HUES64 (cell line): ENCODE measurements around the gene NXPE3.
A peak's percentile ranks its signal among the peaks of the same experiment; 100 is the strongest.

Experiments
- H3K27ac ChIP-seq: 2 replicates; pipeline ENCODE4 v1.7.0; 2013; ENCODE audit warnings: low read depth, low read length, inconsistent platforms
- H3K27me3 ChIP-seq: 2 replicates; pipeline ENCODE4 v1.6.1; 2013; ENCODE audit warnings: mild to moderate bottlenecking, low read length; ENCODE audit not compliant: insufficient read depth
- H3K36me3 ChIP-seq: 2 replicates; pipeline ENCODE4 v1.6.1; 2013; ENCODE audit warnings: mild to moderate bottlenecking, low read length; ENCODE audit not compliant: insufficient read depth
- H3K4me1 ChIP-seq: 2 replicates; pipeline ENCODE4 v1.6.1; 2013; ENCODE audit warnings: mild to moderate bottlenecking, low read length, moderate library complexity; ENCODE audit not compliant: insufficient read depth
- H3K4me3 ChIP-seq: 2 replicates; pipeline ENCODE4 v1.5.1; 2013; ENCODE audit warnings: mild to moderate bottlenecking, low read length, moderate library complexity
- H3K9ac ChIP-seq: 2 replicates; pipeline ENCODE4 v1.6.1; 2013; ENCODE audit warnings: mild to moderate bottlenecking, low read depth, low read length
- H3K9me3 ChIP-seq: 2 replicates; pipeline ENCODE4 v1.6.1; 2013; ENCODE audit warnings: low read depth, low read length; ENCODE audit not compliant: insufficient read depth
- WGBS: fragments of 150-250, 120-280 bp; methylation state at CpG from one replicate; pipeline ENCODE4 v1.1.7; 2013; ENCODE audit warnings: missing lambda C conversion rate; 5-methylcytosine and 5-hydroxymethylcytosine counted together

NXPE3 gene

DNA sequence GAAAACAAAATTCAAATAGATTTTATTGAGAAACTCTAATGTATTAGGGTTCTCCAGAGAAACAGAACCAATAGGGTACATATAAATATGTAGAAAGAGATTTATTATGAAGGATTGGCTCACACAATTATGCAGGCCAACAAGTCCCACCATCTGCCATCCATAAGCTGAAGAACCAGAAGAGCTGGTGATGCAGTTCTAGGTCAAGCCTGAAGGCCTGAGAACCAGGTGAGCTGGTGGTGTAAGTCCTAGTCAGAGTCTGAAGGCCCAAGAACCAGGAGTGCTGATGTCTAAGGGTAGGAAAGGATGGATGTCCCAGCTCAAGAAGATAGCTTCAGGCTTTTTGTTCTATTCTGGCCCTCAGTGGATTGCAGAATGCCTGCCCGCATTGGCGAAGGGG lies 67.7 kb downstream of the NXPE3 start:
- WGBS = 78% methylated on average over 2 of the region's 2 CpGs

DNA sequence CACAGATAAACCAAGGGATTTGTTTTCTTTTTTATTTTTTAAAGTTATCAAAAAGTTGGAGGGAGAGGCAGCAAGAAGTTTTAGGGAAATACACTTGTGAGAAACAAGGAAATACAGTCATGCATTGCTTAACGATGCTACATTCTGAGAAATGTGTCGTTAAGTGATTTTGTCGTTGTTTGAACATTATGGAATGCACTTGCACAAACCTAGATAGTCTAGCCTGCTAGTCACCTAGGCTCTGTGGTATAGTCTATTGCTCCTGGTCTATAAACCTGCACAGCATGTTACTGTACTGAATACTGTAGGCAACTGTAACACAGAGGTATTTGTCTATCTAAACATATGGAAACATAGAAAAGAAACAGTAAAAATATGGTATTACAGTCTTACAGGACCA lies 68.3 kb downstream of the NXPE3 start:
- WGBS = 95% methylated on average over 3 of the region's 3 CpGs
- H3K36me3 ChIP-seq = peaks cover 7% of the 10 kb centered on the region
- H3K27ac ChIP-seq = no peak overlapping the region
- no peaks in the 10 kb centered on the region for H3K9me3 ChIP-seq
- H3K9ac ChIP-seq = no peak overlapping the region
- H3K4me3 ChIP-seq = no peak overlapping the region
- peaks cover 31% of the 10 kb centered on the region for H3K4me1 ChIP-seq
- H3K27me3 ChIP-seq = no peaks in the 10 kb centered on the region

More for the DNA sequence above, 67.7 kb downstream of the NXPE3 start:
- Histone ChIP-seq H3K9me3 (no peaks in the 10 kb centered on the region), H3K4me3 (no peak overlapping the region), H3K27me3 (no peaks in the 10 kb centered on the region), H3K4me1 (peaks cover 37% of the 10 kb centered on the region), H3K36me3 (peaks cover 1% of the 10 kb centered on the region; the same call in 1 of the 2 replicates), H3K27ac (no peak overlapping the region), H3K9ac (no peak overlapping the region)

DNA sequence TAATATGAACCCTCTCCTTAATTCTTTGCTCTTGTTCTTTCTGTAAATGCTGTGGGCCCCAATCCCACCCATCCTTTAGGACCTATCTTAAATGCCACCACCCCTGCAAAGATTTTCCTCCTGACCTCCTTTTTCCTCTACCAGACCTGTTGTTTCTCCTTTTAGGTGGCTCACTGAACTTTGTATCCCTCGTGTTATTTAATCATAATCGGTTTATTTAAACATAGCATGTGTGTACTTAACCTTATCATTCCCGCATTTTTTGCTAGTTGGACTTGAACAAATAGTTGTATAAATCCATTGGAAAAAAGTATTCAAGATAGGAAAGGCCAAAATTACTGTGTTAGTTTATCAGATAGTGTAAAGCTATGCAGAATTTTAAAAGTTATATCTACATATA lies 69.3 kb downstream of the NXPE3 start:
- Histone ChIP-seq H3K4me3 (peak overlapping the region; percentile 66), H3K4me1 (peaks cover 23% of the 10 kb centered on the region), H3K9ac (peak overlapping the region; percentile 62), H3K27ac (peak overlapping the region; percentile 95; the same call in 1 of the 2 replicates), H3K27me3 (no peaks in the 10 kb centered on the region), H3K9me3 (no peaks in the 10 kb centered on the region), H3K36me3 (peaks cover 17% of the 10 kb centered on the region)
- 90% methylated on average over 3 of the region's 3 CpGs for WGBS

DNA sequence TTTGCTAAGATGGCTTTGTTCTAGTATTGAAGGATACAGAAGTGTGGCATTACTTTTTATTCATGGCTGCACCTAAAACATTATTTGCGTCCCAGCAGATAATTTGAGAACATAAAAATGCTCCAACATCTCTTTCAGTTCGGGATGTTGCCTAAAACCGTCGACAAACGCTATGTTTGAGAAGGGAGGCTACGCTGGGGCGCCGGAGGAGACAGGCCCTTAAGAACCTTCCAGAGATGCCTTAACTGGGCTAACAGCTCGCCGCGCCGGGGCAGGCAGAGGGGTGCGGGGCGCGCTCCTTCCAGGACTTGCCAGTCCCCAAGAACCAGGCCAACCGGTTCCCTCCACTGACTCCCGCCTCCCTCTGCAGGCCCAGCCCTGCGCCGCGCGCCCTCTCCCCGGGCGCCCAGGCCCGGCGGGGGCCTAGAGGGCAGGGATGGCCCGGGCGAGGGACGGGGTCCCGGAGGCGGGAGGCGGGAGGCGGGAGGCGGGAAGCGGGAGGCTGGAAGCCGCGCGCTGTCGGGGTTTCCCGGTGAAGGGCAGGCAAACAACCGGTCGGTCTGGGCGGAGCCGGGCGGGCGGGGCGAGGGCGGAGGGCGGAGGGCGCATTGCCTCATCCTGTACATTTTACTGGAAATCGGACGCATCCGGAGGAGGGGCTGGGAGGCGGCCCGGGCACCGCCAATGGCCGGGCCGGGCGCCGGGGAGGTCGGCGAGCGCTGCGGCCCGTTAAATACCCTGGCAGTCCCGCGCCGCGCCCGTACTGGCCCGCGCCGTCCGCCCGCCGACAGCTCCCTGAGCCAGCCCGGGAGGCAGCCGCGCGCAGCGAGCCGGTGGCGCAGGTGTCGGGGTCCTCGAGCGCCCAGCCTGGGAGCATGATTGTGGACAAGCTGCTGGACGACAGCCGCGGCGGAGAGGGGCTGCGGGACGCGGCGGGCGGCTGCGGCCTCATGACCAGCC lies 70.0 kb downstream of the NXPE3 start, which contains the start of gene NFKBIZ:
TSS of gene NFKBIZ (plus strand) at position 761 of the 960 bp plus-strand sequence. CDS start at position 876, 115 bp downstream.
- H3K9ac ChIP-seq = peak within 1 kb of the TSS; percentile 63
- H3K4me3 ChIP-seq = peak within 1 kb of the TSS; percentile 66
- H3K4me1 ChIP-seq = peaks cover 21% of the 10 kb centered on the region
- H3K9me3 ChIP-seq = no peaks in the 10 kb centered on the region
- peak within 1 kb of the TSS; percentile 95 for H3K27ac ChIP-seq
- peaks cover 25% of the 10 kb centered on the region for H3K36me3 ChIP-seq
- no peaks in the 10 kb centered on the region for H3K27me3 ChIP-seq
- 2% methylated on average over 95 of the region's 95 CpGs for WGBS

DNA sequence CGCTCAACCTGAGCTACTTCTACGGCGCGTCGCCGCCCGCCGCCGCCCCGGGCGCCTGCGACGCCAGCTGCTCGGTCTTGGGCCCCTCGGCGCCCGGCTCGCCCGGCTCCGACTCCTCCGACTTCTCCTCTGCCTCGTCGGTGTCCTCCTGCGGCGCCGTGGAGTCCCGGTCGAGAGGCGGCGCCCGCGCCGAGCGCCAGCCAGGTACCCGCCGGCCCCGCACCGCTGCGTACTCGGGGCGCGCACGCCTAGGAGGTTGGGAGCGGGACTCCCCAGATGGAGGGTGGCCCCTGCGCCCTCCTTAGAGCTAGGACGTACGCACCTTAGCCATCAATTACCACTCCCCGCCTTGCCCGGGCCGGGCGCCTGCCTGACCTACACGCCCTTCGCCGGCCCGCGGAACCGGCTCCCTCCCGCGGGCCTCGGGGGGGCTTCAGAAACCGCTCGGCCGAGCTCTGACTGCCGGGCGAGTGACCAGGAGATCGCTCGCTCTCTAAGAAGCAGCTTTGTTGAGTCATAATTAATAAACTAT lies 70.8 kb downstream of the NXPE3 start:
- no peaks in the 10 kb centered on the region for H3K9me3 ChIP-seq
- no peaks in the 10 kb centered on the region for H3K27me3 ChIP-seq
- WGBS = under 1% methylated on average over 67 of the region's 67 CpGs
- H3K27ac ChIP-seq = peak overlapping the region; percentile 95
- peak overlapping the region; percentile 63 for H3K9ac ChIP-seq
- H3K36me3 ChIP-seq = peaks cover 32% of the 10 kb centered on the region
- H3K4me1 ChIP-seq = peaks cover 21% of the 10 kb centered on the region
- H3K4me3 ChIP-seq = peak overlapping the region; percentile 66

DNA sequence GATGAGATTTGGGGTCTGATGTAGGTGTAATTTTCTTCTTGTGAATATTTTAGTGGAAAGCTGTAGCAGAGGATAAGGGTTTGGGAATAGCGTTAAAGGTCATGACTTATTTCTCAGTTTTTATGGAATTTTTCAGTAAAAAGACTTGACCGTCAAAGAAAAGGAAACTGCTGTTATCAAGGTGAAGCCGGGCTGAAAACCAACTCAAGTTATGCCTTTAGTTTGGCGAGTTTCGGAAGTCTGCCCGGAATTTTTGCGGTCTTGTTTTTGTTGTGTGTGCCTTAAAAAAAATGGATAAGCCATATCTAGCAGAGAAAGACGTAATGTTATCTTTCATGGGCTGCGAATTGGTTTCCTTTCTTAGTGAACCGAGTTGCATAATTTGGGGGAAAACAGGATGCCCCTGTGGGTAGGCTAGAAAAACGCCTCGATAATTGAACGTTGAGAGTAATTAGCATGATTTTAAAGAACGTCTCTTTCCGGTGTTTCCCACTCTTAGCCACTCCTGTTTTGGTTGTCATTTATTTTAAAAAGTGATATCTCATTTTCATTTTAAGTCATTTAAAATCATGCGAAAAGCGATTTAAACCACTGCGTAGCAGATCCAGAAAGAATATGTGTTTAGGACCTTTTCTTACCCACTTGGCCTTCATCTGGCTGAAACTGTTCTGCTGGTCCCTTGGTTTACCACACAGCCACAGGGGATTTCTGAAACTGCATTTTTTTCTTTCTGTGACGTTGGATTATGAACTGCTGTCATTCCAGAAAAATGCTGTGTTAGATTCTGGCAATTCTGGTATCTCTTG lies 71.4 kb downstream of the NXPE3 start:
- Histone ChIP-seq H3K27me3 (no peaks in the 10 kb centered on the region), H3K4me3 (peak overlapping the region; percentile 66), H3K27ac (peak overlapping the region; percentile 95; the same call in 1 of the 2 replicates), H3K9me3 (no peaks in the 10 kb centered on the region), H3K9ac (peak overlapping the region; percentile 63), H3K36me3 (peaks cover 39% of the 10 kb centered on the region), H3K4me1 (peaks cover 21% of the 10 kb centered on the region)
- WGBS = 8% methylated on average over 18 of the region's 19 CpGs

DNA sequence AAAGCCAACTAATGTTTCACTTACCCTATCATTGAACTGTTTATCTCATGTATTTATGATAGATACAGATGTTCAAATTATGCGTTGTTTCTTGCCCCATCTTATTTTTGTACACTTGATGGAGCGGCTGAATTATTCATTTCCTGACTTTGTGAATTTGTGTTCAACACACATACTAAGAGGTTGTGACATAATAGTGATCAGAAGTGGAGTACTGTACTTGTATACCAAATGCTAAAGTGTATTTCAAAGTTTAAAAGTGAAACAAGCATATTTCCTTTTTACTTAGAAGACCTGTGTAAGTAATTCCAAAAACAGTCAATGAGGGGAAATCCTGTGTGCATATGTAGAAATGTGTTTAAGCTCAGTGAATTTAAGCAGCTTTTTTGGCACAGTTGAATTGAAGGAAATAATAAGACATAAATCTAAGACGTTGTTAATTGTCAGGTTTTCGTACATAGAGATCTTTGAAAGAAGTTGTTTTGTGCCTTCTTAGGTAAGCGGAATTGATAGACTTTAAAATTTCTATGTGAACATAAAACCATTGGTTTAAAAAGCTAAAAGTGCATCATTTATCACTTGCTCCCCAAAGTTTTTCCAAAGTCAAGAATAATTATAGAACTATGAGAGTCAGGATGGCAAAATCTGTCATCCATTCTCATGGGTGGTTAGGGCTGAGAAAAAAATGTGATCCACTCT lies 72.2 kb downstream of the NXPE3 start:
- 90% methylated on average over 4 of the region's 5 CpGs for whole genome bisulfite sequencing
- H3K9ac ChIP-seq = peak overlapping the region; percentile 63; the same call in 1 of the 2 replicates
- H3K27ac ChIP-seq = no peak overlapping the region
- no peaks in the 10 kb centered on the region for H3K27me3 ChIP-seq
- peak overlapping the region; percentile 66 for H3K4me3 ChIP-seq
- peaks cover 45% of the 10 kb centered on the region for H3K36me3 ChIP-seq
- H3K4me1 ChIP-seq = peaks cover 21% of the 10 kb centered on the region
- no peaks in the 10 kb centered on the region for H3K9me3 ChIP-seq

DNA sequence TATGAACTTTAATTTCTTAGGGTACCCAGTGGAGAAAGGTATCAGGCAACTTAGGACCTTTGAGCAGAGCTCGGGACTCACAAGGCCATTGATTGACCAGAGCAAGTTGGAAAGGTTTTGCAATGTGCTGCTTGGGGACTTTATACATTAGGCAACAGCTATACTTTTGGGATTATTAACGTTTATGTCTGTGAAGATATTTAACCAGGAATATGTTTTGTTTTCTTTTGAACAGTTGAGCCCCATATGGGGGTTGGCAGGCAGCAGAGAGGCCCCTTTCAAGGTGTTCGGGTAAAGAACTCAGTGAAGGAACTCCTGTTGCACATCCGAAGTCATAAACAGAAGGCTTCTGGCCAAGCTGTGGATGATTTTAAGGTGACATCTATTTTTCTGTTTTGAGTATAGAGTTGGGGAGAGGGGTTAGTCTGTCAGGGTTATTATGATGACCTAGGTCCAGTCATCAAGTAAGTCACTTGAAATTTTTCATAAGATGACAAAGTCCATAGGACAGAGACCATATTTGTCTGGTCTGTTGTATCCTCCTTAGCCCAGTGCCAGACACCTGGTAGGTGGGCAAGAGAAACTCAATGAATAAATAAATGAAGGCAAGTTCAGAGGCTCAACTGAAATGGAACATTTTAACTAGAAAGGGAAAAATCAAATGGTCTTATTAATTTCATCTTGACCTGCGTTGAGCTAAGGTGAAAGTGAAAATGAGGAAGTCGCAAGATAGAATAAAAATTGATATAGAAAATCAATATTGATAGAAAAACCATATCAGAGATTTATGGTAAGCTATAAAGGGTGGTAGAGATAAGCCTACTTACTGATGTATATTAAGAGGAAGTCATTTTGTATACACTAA lies 73.1 kb downstream of the NXPE3 start:
- Histone ChIP-seq H3K27ac (no peak overlapping the region), H3K4me1 (peaks cover 21% of the 10 kb centered on the region), H3K36me3 (peaks cover 54% of the 10 kb centered on the region), H3K9ac (no peak overlapping the region), H3K4me3 (peak overlapping the region; percentile 66), H3K9me3 (no peaks in the 10 kb centered on the region), H3K27me3 (no peaks in the 10 kb centered on the region)
- WGBS = 93% methylated on average over 6 of the region's 6 CpGs

DNA sequence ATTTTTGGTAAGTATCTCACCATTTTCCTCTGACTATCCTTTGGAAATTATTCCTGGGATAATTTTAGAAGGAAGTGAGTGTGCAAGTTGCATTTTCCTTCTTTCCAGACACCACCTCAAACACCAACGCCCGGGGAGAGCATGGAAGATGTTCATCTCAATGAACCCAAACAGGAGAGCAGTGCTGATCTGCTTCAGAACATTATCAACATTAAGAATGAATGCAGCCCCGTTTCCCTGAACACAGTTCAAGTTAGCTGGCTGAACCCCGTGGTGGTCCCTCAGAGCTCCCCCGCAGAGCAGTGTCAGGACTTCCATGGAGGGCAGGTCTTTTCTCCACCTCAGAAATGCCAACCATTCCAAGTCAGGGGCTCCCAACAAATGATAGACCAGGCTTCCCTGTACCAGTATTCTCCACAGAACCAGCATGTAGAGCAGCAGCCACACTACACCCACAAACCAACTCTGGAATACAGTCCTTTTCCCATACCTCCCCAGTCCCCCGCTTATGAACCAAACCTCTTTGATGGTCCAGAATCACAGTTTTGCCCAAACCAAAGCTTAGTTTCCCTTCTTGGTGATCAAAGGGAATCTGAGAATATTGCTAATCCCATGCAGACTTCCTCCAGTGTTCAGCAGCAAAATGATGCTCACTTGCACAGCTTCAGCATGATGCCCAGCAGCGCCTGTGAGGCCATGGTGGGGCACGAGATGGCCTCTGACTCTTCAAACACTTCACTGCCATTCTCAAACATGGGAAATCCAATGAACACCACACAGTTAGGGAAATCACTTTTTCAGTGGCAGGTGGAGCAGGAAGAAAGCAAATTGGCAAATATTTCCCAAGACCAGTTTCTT lies 74.2 kb downstream of the NXPE3 start:
- Histone ChIP-seq H3K4me1 (peaks cover 14% of the 10 kb centered on the region), H3K9ac (no peak overlapping the region), H3K36me3 (peaks cover 65% of the 10 kb centered on the region), H3K27me3 (no peaks in the 10 kb centered on the region), H3K4me3 (no peak overlapping the region), H3K9me3 (no peaks in the 10 kb centered on the region), H3K27ac (no peak overlapping the region)
- WGBS = 96% methylated on average over 8 of the region's 8 CpGs
